ENCODE data around the gene GRIK1. TPM values are rescaled to one million over a fixed set of nuclear protein-coding genes. Genes with fewer than 3 reads are reported as not detected.

The GRIK1 gene
- total RNA-seq, 4 donors from 2014 or later: 0.44 to 4.1 (median 2.6) TPM

GRCh38 chr21:29704719-29705118 is 235.1 kb downstream of the GRIK1 start:
- TF ChIP-seq CTCF (IDR thresholded peaks at IDR 0.05) (no peak), POLR2A (IDR thresholded peaks at IDR 0.05) (no peak), EP300 (IDR thresholded peaks at IDR 0.05) (no peak)
- Histone ChIP-seq H3K27ac (no peak overlapping the region), H3K36me3 (no peaks in the 10 kb centered on the region), H3K4me1 (no peaks in the 10 kb centered on the region), H3K9me3 (no peaks in the 10 kb centered on the region), H3K27me3 (no peaks in the 10 kb centered on the region), H3K4me3 (no peak overlapping the region)
- no peak for DNase-seq (ENCODE audit: low spot score in 2 of 2)
- WGBS, 2 donors: 58 to 61% methylated on average over 1 of the region's 1 CpG

- WGBS, 2 donors: 89% methylated on average over 5 of the region's 5 CpGs
Measured at GRCh38 chr21:29701676-29702075, 238.1 kb downstream of the GRIK1 start.

GRCh38 chr21:29697555-29698193 is 242.1 kb downstream of the GRIK1 start:
- H3K9me3 ChIP-seq: peaks cover 0 to 6% (median 0%) of the 10 kb centered on the region in 4 donors
- H3K4me3 ChIP-seq: no peak overlapping the region
- no peak for DNase-seq (ENCODE audit: low spot score in 2 of 2)
- no peaks in the 10 kb centered on the region for H3K27me3 ChIP-seq
- H3K36me3 ChIP-seq: no peaks in the 10 kb centered on the region
- TF ChIP-seq EP300 (IDR thresholded peaks at IDR 0.05) (no peak), POLR2A (IDR thresholded peaks at IDR 0.05) (no peak), CTCF (IDR thresholded peaks at IDR 0.05) (no peak)
- no peaks in the 10 kb centered on the region for H3K4me1 ChIP-seq
- no peak overlapping the region for H3K27ac ChIP-seq
- WGBS, 2 donors: 53 to 56% methylated on average over 7 of the region's 7 CpGs

More at GRCh38 chr21:29701676-29702075, 238.1 kb downstream of the GRIK1 start:
- Histone ChIP-seq H3K36me3 (no peaks in the 10 kb centered on the region), H3K4me3 (no peak overlapping the region), H3K9me3 (peaks cover 0 to 6% (median 0%) of the 10 kb centered on the region in 4 donors), H3K27ac (no peak overlapping the region), H3K27me3 (no peaks in the 10 kb centered on the region), H3K4me1 (no peaks in the 10 kb centered on the region)
- DNase-seq (ENCODE audit: low spot score in 2 of 2): no peak
- TF ChIP-seq CTCF (IDR thresholded peaks at IDR 0.05) (no peak), EP300 (IDR thresholded peaks at IDR 0.05) (no peak), POLR2A (IDR thresholded peaks at IDR 0.05) (no peak)

- TF ChIP-seq EP300 (IDR thresholded peaks at IDR 0.05) (no peak), CTCF (IDR thresholded peaks at IDR 0.05) (no peak), POLR2A (IDR thresholded peaks at IDR 0.05) (no peak)
- no peak for DNase-seq (ENCODE audit: low spot score in 2 of 2)
- 83 to 88% methylated on average over 1 of the region's 1 CpG for WGBS, 2 donors
- Histone ChIP-seq H3K27ac (no peak overlapping the region), H3K27me3 (no peaks in the 10 kb centered on the region), H3K4me3 (no peak overlapping the region), H3K9me3 (peaks cover 0 to 6% (median 0%) of the 10 kb centered on the region in 4 donors), H3K36me3 (no peaks in the 10 kb centered on the region), H3K4me1 (no peaks in the 10 kb centered on the region)
Measured at GRCh38 chr21:29696937-29697336, 242.9 kb downstream of the GRIK1 start.

- Histone ChIP-seq H3K4me3 (no peak overlapping the region), H3K36me3 (no peaks in the 10 kb centered on the region), H3K9me3 (no peaks in the 10 kb centered on the region), H3K27me3 (no peaks in the 10 kb centered on the region), H3K27ac (no peak overlapping the region), H3K4me1 (no peaks in the 10 kb centered on the region)
- 84 to 90% methylated on average over 5 of the region's 5 CpGs for WGBS, 2 donors
- DNase-seq (ENCODE audit: low spot score in 2 of 2): no peak
- TF ChIP-seq CTCF (IDR thresholded peaks at IDR 0.05) (no peak), EP300 (IDR thresholded peaks at IDR 0.05) (no peak), POLR2A (IDR thresholded peaks at IDR 0.05) (no peak)
Measured at GRCh38 chr21:29691616-29692491, 247.9 kb downstream of the GRIK1 start.

Data from tibial nerve (tissue), 4 donors.